IPS-18c (cell line): ENCODE measurements around the gene HAO2.

ENCODE experiments used
- H3K4me3 ChIP-seq: 2 replicates; pipeline ENCODE4 v1.7.0; 2013; ENCODE audit warnings: low read depth, mild to moderate bottlenecking, low read length, moderate library complexity; ENCODE audit not compliant: insufficient read depth
- H3K9me3 ChIP-seq: one replicate; pipeline ENCODE4 v1.6.1; 2013; ENCODE audit warnings: mild to moderate bottlenecking, low read length, moderate library complexity; ENCODE audit not compliant: control insufficient read depth, insufficient read depth

The HAO2 gene

DNA sequence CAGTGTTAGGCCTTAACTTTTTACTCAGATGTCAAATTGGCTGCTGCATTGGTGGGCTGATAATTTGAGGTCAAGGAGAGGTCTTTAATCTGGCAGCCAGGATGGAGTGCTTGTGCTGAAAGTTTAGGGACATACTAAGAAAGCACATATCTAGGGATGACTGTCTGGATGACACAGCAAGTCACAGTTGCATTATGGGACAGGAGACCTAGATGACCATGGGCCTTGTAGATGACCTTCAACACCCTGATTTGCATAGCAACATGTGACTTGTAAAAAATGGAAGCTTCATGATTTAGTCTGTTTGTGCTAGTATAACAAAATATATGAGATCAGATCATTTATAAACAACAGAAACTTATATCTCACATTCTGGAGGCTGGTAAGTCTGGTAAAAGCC is 28.4 kb downstream of the HAO2 start:
- Histone ChIP-seq H3K4me3 (no peak overlapping the region), H3K9me3 (no peaks in the 10 kb centered on the region)

- Histone ChIP-seq H3K4me3 (no peak overlapping the region), H3K9me3 (no peaks in the 10 kb centered on the region)
These were observed 29.4 kb downstream of the HAO2 start for GRCh38 chr1:119397986-119398385.

DNA sequence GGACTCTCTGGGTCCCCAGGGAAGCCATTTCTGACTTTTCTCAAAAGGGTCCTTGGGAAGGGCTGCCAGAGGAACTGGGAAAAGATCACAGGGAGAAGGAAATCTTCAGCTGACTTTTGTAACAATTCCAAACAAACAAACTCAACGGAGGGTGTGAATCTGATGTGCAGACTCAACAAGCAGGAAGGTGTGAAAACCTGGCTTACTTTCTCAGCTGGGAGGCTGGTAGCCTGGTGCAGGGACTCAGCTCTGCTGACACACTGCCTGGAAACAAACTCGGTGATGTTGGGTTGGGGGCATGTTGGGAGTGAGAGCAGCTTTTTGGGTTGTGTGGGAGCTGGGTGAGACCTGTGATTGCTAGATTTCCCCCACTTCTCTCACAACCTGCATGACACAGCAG is 36.2 kb downstream of the HAO2 start:
- Histone ChIP-seq H3K4me3 (no peak overlapping the region), H3K9me3 (no peaks in the 10 kb centered on the region)

DNA sequence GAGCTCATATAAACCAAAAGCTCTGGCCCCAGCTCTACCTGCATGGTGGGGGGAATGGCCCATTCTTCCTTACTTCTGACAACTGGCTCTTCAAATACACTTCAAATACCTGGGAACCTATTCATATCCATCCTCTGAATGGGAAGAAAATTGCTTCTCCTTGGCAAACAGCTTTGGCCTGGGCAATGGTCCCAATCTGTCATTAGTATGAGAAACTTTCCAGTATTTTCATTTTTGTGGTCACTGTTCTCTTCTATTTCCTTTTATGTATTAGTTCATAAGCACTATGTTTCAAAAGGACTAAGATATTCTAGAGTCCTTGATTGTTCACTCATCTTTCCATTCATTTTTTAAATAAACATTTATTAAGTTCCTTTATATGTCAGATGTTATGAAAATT is 41.1 kb downstream of the HAO2 start:
- no peaks in the 10 kb centered on the region for H3K9me3 ChIP-seq
- H3K4me3 ChIP-seq: no peak overlapping the region

DNA sequence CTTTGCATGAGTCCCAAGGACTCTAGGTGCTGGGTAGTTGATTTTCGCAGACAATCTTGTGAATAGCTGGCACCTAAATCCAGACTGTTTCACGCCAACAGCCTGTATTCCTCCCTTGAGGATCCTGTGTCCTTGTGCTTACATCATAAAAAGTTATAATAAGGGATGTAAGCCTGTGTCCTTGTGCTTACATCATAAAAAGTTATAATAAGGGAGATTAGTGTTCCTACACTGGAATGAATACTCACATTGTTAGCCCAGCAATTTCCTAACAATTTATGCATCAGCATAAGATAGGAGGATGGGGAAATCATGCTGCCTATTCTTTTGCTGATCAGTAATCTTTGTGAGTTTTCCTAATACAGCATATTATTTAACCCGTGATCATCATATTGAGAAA is 42.4 kb downstream of the HAO2 start:
- H3K4me3 ChIP-seq: no peak overlapping the region
- H3K9me3 ChIP-seq: no peaks in the 10 kb centered on the region

GRCh38 chr1:119414950-119415349 is 46.4 kb downstream of the HAO2 start, which contains the start of gene HSD3B2:
Gene HSD3B2 (plus strand): TSS chr1:119415150. CDS start chr1:119415420, 270 bp downstream.
- H3K9me3 ChIP-seq: no peaks in the 10 kb centered on the region
- no peak within 1 kb of the TSS for H3K4me3 ChIP-seq

GRCh38 chr1:119416006-119416640 is 47.5 kb downstream of the HAO2 start:
- no peak overlapping the region for H3K4me3 ChIP-seq
- peaks cover 3% of the 10 kb centered on the region for H3K9me3 ChIP-seq

DNA sequence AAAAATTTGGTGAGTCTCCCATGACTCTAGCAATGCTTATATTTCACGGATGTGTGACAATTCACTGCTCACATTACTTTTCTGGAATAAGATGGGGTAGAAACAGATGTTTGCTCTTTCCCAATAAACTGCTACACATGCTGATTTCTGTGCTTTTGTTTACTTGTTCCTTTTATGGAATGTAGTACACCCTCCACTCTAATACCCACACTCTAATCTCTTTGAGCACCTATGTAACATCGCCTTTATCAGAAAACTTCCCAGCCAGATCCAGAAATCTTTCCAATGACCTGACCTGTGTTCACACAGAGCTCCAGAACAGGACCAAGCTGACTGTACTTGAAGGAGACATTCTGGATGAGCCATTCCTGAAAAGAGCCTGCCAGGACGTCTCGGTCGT is 50.5 kb downstream of the HAO2 start:
- H3K4me3 ChIP-seq: no peak overlapping the region
- peaks cover 3% of the 10 kb centered on the region for H3K9me3 ChIP-seq

- Histone ChIP-seq H3K4me3 (no peak overlapping the region), H3K9me3 (peaks cover 3% of the 10 kb centered on the region)
These were observed 52.1 kb downstream of the HAO2 start for GRCh38 chr1:119420638-119421037.

GRCh38 chr1:119422631-119423030 is 54.0 kb downstream of the HAO2 start:
- Histone ChIP-seq H3K4me3 (no peak overlapping the region), H3K9me3 (peaks cover 3% of the 10 kb centered on the region)

- Histone ChIP-seq H3K9me3 (no peaks in the 10 kb centered on the region), H3K4me3 (no peak overlapping the region)
These were observed 60.4 kb downstream of the HAO2 start for GRCh38 chr1:119428991-119429390.

GRCh38 chr1:119429687-119430086 is 61.1 kb downstream of the HAO2 start:
- H3K4me3 ChIP-seq: no peak overlapping the region
- no peaks in the 10 kb centered on the region for H3K9me3 ChIP-seq

DNA sequence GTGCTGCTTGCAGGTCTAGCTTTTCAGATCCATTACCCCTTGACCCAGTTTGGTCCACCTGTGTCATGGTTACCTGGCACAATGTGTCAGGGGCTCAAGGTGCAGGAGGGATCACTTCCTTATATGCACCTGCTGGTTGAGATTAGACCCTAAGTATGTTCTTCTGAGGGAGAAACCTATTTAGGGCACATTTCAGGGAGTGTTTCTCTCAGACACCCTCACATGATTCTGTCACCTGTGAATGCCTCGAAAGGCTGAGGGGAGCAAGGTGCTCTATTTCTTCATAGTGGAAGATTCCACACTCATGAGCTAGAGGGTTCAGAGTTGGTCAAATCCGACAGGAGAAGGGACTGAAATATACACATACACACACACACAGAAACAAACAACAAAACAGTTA is 61.9 kb downstream of the HAO2 start:
- no peaks in the 10 kb centered on the region for H3K9me3 ChIP-seq
- no peak overlapping the region for H3K4me3 ChIP-seq

GRCh38 chr1:119431836-119432235 is 63.3 kb downstream of the HAO2 start:
- H3K9me3 ChIP-seq: no peaks in the 10 kb centered on the region
- no peak overlapping the region for H3K4me3 ChIP-seq

- Histone ChIP-seq H3K9me3 (no peaks in the 10 kb centered on the region), H3K4me3 (no peak overlapping the region)
These were observed 66.5 kb downstream of the HAO2 start for GRCh38 chr1:119435052-119435451.

GRCh38 chr1:119438761-119439160 is 70.2 kb downstream of the HAO2 start:
- Histone ChIP-seq H3K9me3 (no peaks in the 10 kb centered on the region), H3K4me3 (no peak overlapping the region)

DNA sequence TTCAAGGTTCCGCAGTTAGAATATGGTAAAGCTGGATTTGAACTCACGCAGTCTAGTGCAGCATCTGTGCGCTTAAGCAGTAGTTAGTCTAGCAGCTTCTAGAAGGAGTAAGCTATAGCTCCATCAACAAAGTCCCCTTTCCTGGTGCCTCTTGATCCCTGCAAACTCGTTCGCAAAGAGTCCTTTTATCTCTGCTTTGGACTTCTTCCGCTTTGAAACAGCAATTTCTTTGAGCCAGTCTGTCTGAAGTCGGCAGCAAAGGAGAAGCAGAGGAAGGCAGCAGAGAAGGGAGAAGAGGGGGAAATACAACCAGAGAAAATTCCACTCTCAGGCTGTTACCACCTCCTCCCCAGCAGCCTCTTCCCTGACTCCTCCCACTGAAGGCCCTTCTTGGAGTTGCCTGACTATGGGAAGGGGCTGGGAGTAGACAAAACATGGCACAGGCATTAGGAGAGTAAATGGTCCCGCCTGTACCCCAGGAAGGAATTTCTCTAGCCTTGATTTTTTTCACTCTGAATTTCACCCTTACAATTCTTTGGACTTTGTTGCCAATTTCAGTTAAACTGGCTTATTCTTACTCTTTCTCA is 72.2 kb downstream of the HAO2 start:
- Histone ChIP-seq H3K4me3 (no peak overlapping the region), H3K9me3 (no peaks in the 10 kb centered on the region)

GRCh38 chr1:119442756-119443155 is 74.2 kb downstream of the HAO2 start:
- H3K4me3 ChIP-seq: no peak overlapping the region
- no peaks in the 10 kb centered on the region for H3K9me3 ChIP-seq
